Skeletal muscle satellite cell (primary cell): ENCODE results near the gene USP7.

ENCODE experiments used
- H3K27me3 ChIP-seq: 2 replicates; pipeline ENCODE4 v1.7.0; 2013; ENCODE audit warnings: low read length; ENCODE audit not compliant: control insufficient read depth, insufficient read depth
- H3K36me3 ChIP-seq: 2 replicates; pipeline ENCODE4 v1.7.0; 2013; ENCODE audit warnings: mild to moderate bottlenecking, control low read depth, low read length; ENCODE audit not compliant: insufficient read depth
- H3K4me1 ChIP-seq: 2 replicates; pipeline ENCODE4 v1.7.0; 2013; ENCODE audit warnings: low read length; ENCODE audit not compliant: control insufficient read depth, insufficient read depth
- H3K4me2 ChIP-seq: 2 replicates; pipeline ENCODE4 v1.7.0; 2013; ENCODE audit warnings: mild to moderate bottlenecking, low read length
- H3K4me3 ChIP-seq: 2 replicates; pipeline ENCODE4 v1.7.0; 2013; ENCODE audit warnings: low read length
- H3K9ac ChIP-seq: 2 replicates; pipeline ENCODE4 v1.7.0; 2013; ENCODE audit warnings: mild to moderate bottlenecking, low read depth, low read length, moderate library complexity
- H3K9me3 ChIP-seq: replicated peaks from 2 replicates; pipeline ENCODE4 v1.7.0; 2013; ENCODE audit warnings: mild to moderate bottlenecking, control low read depth, low read length

The USP7 gene

DNA sequence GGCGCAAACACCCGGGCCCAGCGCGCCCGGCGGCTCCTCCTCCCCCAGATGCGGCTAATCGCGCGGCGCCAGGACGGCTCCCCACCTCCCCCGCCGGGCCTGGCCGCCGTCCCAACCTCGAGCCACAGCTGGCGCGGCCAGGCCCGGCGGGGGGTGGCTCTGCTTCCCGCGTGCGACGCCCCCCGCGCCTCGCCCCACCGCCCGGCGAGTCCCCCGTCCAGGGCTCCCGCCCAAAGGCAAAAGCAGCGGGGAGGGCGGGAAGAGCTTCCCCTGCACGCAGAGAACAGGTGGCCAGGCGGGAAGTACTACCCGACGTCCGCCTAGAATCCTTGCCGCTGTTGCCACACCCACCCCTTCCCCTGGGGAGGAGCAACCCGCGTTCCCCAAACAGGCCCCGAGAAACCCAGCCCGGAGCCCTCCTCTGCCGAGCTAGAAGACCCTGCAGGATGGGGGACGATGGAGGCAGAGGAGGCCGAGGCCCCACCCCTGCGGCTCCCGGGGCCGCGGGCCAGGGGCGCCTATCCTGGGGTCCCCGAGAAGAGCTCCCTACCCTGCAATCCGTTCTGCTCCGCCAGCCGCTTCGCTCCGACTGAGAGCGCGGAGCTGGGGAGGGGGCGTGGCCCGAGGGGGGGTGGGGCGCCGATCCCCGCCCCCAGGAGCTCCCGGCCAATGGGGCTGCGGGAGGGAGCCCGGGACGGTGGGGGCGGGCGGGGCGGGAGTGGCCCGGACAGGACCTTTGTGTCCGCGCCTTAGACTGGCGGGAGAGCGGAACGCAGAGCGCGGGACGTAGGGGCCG is 95.1 kb downstream of the USP7 start, which contains the start of gene CARHSP1:
Gene CARHSP1 (minus strand): TSS at position 591 of the 796 bp plus-strand sequence. CDS start 9,678 bp downstream, outside the sequence.
- Histone ChIP-seq H3K27me3 (no peaks in the 10 kb centered on the region), H3K9me3 (no peaks in the 10 kb centered on the region), H3K4me2 (peak within 1 kb of the TSS; percentile 89), H3K36me3 (no peaks in the 10 kb centered on the region), H3K9ac (peak within 1 kb of the TSS; percentile 84), H3K4me1 (peaks cover 37% of the 10 kb centered on the region), H3K4me3 (peak within 1 kb of the TSS; percentile 80)

DNA sequence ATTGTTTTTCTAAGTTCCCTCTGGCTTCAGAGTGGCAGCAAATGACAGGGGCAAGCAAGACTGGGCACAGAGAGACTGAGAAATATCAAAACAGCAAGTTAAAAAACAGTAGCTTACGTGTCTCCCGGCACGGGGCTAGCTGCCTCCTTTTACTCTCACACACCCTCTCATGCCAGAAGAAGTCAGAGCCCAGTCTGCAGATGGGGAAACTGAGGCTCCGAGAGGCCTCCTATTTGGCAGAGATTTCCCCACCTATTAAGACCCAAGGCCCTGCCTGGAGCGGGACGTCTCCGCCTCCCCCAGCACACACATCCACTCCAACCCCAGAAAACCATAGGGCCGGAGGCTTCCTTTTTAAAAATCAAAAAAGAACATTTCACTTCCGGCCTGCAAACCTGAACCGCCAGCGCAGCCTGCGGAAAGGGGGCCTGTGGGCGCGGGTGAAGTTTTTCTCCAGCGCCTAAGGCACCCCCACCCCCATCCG is 95.7 kb downstream of the USP7 start:
- Histone ChIP-seq H3K4me2 (peak overlapping the region; percentile 89), H3K4me1 (peaks cover 42% of the 10 kb centered on the region), H3K4me3 (peak overlapping the region; percentile 80), H3K36me3 (no peaks in the 10 kb centered on the region), H3K9ac (peak overlapping the region; percentile 84), H3K9me3 (no peaks in the 10 kb centered on the region), H3K27me3 (no peaks in the 10 kb centered on the region)

GRCh38 chr16:8867216-8867931 is 96.3 kb downstream of the USP7 start:
- Histone ChIP-seq H3K27me3 (no peaks in the 10 kb centered on the region), H3K9me3 (no peaks in the 10 kb centered on the region), H3K36me3 (no peaks in the 10 kb centered on the region), H3K4me1 (peaks cover 42% of the 10 kb centered on the region), H3K4me2 (peak overlapping the region; percentile 89), H3K9ac (peak overlapping the region; percentile 84), H3K4me3 (peak overlapping the region; percentile 80)

DNA sequence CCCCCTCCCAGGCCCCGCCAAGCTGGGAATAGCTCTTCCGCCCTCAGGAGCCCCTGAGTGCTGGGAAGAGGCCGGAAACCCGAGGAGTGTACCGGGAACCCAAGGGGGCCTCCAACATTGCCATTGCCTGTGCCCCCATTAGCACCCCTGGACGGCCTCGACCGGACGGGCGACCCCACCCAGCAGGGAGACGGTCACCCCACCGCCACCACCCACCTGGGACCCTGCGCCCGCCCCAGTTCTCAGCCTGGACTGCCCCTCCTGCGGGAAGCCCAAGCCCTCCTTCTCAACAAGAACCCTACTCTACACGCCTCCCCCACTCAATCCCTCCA is 96.9 kb downstream of the USP7 start:
- Histone ChIP-seq H3K4me3 (peak overlapping the region; percentile 80), H3K27me3 (no peaks in the 10 kb centered on the region), H3K9me3 (no peaks in the 10 kb centered on the region), H3K4me2 (peak overlapping the region; percentile 89), H3K36me3 (no peaks in the 10 kb centered on the region), H3K9ac (peak overlapping the region; percentile 84), H3K4me1 (peaks cover 42% of the 10 kb centered on the region)

DNA sequence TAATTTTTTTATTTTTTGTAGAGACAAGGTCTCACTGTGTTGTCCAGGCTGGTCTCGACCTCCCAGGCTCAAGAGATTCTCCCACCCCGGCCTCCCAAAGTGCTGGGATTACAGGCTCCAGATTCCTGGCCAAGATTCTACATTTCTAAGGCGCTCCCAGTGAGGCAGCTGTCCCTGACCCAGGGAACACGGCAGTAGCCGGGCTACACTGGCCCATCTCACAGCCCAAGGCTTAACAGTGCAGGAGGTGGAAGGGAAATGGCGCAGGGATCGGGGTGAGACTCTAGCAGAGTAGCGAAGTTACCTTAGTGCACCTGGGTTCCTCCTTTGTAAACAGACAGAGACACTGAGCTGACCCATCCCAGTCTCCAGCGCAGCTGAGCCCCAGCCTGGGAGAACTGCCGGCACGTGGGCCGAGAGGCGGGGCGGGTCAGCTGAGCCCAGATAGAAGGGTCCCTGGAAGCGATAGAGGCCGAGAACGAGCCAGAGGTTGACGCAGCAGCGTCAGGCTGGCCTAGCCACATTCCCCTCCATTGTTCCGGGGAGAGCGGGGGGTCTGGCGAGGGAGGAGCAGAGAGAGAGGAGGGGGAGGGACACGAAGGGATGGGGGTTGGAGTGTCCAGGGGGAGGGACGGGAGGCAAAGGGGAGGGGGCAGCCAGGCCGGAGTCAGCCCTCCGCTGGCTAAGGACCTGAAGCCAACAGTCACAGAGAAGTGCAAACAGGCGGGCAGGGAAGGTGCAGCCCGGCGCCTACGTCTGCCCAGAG is 97.4 kb downstream of the USP7 start:
- peak overlapping the region; percentile 89 for H3K4me2 ChIP-seq
- no peaks in the 10 kb centered on the region for H3K27me3 ChIP-seq
- H3K9ac ChIP-seq: peak overlapping the region; percentile 84
- H3K4me3 ChIP-seq: peak overlapping the region; percentile 80
- peaks cover 39% of the 10 kb centered on the region for H3K4me1 ChIP-seq
- H3K9me3 ChIP-seq: no peaks in the 10 kb centered on the region
- no peaks in the 10 kb centered on the region for H3K36me3 ChIP-seq

DNA sequence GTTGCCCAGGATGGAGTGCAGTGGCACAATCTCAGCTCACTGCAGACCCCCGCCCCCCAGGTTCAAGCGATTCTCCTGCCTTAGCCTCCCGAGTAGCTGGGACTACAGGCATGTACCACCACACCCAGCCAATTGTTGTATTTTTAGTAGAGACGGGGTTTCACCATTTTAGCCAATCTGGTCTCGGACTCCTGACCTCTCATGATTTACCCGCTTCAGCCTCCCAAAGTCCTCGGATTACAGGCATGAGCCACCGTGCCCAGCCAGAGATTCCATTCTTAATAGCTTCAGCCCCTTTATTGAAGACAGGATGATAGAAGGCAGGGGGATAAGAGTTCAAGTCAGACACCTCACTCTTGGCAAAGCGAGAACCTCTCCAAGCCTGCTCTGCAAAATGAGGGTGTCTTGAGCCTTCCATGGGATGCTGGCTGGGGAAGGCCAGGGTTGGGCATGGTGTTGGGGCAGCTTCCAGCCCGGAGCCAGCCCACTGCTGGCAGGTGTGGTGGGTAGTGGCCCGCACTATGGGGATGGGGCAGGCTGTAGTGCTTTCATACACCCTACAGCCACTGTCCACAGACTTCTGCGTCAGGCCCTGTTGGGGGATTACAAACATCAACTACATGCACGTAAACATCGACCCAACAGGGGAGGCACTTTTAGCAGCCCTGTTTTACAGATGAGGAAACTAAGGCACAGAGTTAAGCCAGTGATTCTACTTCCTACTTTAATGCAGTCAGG is 98.4 kb downstream of the USP7 start:
- Histone ChIP-seq H3K4me1 (peaks cover 33% of the 10 kb centered on the region), H3K36me3 (no peaks in the 10 kb centered on the region), H3K9me3 (no peaks in the 10 kb centered on the region), H3K4me2 (peak overlapping the region; percentile 1), H3K27me3 (no peaks in the 10 kb centered on the region), H3K9ac (no peak overlapping the region), H3K4me3 (no peak overlapping the region)

GRCh38 chr16:8864480-8865110 is 99.1 kb downstream of the USP7 start:
- Histone ChIP-seq H3K4me3 (no peak overlapping the region), H3K9ac (no peak overlapping the region), H3K4me2 (no peak overlapping the region), H3K36me3 (no peaks in the 10 kb centered on the region), H3K9me3 (no peaks in the 10 kb centered on the region), H3K27me3 (no peaks in the 10 kb centered on the region), H3K4me1 (peaks cover 37% of the 10 kb centered on the region)

DNA sequence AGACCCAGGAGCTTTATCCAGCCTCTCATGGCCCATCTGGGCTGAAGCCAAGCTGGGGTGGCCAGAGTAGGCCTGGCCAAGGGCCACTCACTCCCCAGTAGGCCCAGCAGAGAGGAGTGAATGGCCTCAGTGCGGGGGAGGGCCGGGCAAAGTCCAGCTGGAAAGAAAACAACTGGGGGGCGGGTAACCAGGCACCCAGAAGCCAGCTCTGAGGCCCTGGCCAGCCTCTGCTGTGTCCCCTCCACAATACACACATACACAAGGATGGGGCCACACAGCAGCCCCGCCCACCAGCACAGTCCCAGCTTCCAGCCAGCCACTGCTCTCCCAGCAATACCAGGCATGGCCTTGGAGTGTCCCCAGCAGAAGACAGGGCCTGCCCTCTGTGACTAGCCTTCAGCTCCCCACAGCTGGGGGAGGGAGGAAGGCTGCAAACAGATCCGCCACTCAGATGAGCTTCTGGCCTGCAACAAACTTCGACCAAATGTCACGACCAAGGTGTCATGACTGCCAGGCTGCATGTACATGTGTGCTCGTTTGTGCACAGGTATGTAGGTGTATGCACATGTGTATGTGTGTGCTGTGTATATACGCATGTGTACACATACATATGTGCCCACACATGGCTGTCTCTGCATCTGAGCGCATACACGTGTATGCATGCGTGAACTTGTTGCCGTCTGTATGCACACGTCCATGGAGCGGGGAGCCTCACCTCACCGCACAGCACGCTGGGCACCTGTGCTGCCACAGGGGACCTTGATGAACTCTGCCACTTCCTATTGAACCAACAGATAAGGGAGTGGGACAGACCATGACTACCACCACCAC is 99.9 kb downstream of the USP7 start:
- Histone ChIP-seq H3K4me3 (no peak overlapping the region), H3K4me1 (peaks cover 33% of the 10 kb centered on the region), H3K36me3 (peaks cover 7% of the 10 kb centered on the region), H3K9me3 (no peaks in the 10 kb centered on the region), H3K27me3 (no peaks in the 10 kb centered on the region), H3K9ac (no peak overlapping the region), H3K4me2 (peak overlapping the region; percentile 26)

DNA sequence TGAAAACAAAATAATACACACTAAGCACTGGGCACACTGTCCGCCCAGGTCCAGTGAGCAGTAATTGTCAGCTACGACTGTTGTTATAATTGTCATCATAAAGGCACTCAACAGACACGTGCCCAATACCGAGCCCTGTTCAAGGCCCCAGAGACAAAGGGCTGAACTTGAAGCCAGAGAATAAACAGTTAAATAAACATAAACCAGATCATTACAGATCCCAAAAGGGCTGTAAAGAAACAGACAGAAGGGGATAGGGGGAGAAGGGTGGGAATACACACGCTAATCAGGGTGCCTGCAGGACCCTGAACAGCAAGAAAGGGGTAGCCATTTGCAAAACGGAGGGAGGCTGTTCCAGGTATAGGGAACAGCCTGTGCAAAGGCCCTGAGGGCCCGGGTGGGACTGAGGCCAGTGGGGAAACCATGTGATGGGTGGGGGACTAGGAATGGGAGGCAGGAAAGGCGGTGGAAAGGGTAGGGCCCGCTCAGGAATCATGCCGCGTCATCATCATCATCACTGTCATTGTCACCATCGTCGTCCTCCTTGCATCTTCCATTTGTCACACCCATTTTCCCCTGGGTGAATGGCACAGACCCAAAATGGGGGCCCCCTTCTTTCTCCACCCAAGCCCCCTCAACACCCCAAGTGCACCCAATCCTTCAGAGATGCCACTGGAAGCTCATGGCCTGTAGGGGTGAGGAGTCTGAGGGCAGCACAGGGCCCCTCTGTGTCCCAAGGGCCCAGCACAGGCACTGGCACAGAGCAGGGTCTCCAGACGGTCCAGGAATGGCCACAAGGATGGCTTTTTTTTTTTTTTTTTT is 101.2 kb downstream of the USP7 start:
- H3K9ac ChIP-seq: no peak overlapping the region
- H3K4me1 ChIP-seq: peaks cover 33% of the 10 kb centered on the region
- H3K36me3 ChIP-seq: peaks cover 14% of the 10 kb centered on the region
- H3K9me3 ChIP-seq: no peaks in the 10 kb centered on the region
- no peak overlapping the region for H3K4me2 ChIP-seq
- H3K27me3 ChIP-seq: no peaks in the 10 kb centered on the region
- H3K4me3 ChIP-seq: no peak overlapping the region
